Prostate gland (tissue), 2 donors: Measurements from ENCODE around the gene RASSF8.

Source experiments
- CTCF ChIP-seq, 4 experiments: fragments of 200-600 bp in 2 of 4; fragments of 450-650 bp in 2 of 4; sonication (generic) in 2 of 4; IDR thresholded peaks; 1 replicate in 3 of 4; 2 replicates in 1 of 4; pipeline ENCODE4 v1.5.1; 2016 to 2019; ENCODE audit warnings: antibody characterized with exemption in 4 of 4, mild to moderate bottlenecking in 2 of 4, moderate library complexity in 2 of 4
- POLR2A ChIP-seq: fragments of 450-650 bp; IDR thresholded peaks from one replicate; pipeline ENCODE4 v1.6.1; 2016; ENCODE audit warnings: antibody characterized with exemption, mild to moderate bottlenecking

DNA sequence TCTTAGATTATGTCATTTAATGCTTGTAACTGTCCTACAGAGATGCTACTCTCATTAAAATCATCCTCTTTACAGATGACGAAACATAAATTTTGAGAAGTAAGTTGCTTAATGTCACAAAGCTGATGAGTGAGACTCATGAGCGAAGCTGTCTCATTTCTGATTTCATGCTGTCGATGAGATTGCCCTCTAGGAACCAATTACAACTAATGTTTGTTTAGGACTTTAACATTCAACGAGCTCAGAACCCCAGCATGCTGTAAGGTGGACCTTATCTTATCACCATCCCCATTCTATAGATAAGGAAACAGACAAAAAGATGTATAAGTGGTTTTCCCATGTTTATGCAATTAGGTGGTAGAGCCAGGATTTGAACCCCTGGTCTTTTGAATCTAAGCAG lies 143.3 kb downstream of the RASSF8 start:
- TF ChIP-seq CTCF (IDR thresholded peaks at IDR 0.05) (no peak), POLR2A (no peak)
